Osteoblast (primary cell): ENCODE data around the gene OTOG. TPM values are rescaled to one million over a fixed set of nuclear protein-coding genes. Genes with fewer than 3 reads are reported as not detected.

ENCODE experiments used
- DNase-seq: peaks from one replicate; pipeline ENCODE4 v3.0.0; 2011; ENCODE audit warnings: low spot score, mixed read lengths; ENCODE audit not compliant: insufficient read length; ENCODE audit errors: missing footprints
- H2AFZ ChIP-seq: 2 replicates; pipeline ENCODE4 v1.6.0; 2011; ENCODE audit warnings: mild to moderate bottlenecking, low read length
- H3K27ac ChIP-seq: 2 replicates; pipeline ENCODE4 v1.5.1; 2011; ENCODE audit warnings: mild to moderate bottlenecking, low read depth, low read length, moderate library complexity
- H3K27me3 ChIP-seq: 2 replicates; pipeline ENCODE4 v1.6.0; 2012; ENCODE audit warnings: mild to moderate bottlenecking, control low read depth, inconsistent platforms, low read length, moderate library complexity; ENCODE audit not compliant: insufficient read depth
- H3K36me3 ChIP-seq: 2 replicates; pipeline ENCODE4 v1.5.1; 2011; ENCODE audit warnings: mild to moderate bottlenecking, low read length, control low read depth, moderate library complexity; ENCODE audit not compliant: insufficient read depth
- H3K4me1 ChIP-seq: 2 replicates; pipeline ENCODE4 v1.5.1; 2011; ENCODE audit warnings: mild to moderate bottlenecking, low read length, control low read depth, moderate library complexity; ENCODE audit not compliant: insufficient read depth
- H3K4me2 ChIP-seq: 2 replicates; pipeline ENCODE4 v1.6.0; 2011; ENCODE audit warnings: mild to moderate bottlenecking, low read length; ENCODE audit not compliant: insufficient read depth
- H3K4me3 ChIP-seq: fragments of 200-600 bp; sonication (generic); 3 replicates; pipeline ENCODE4 v1.5.1; 2012; ENCODE audit warnings: mild to moderate bottlenecking, low read length, inconsistent platforms; ENCODE audit not compliant: insufficient read depth
- H3K79me2 ChIP-seq: 2 replicates; pipeline ENCODE4 v1.6.0; 2012; ENCODE audit warnings: mild to moderate bottlenecking, low read length, control low read depth, inconsistent platforms; ENCODE audit not compliant: insufficient read depth
- H3K9me3 ChIP-seq: 2 replicates; pipeline ENCODE4 v1.5.1; 2011; ENCODE audit warnings: low read depth, low read length, control low read depth
- H4K20me1 ChIP-seq: 2 replicates; pipeline ENCODE4 v1.6.0; 2012; ENCODE audit warnings: mild to moderate bottlenecking, low read length, control low read depth; ENCODE audit not compliant: insufficient read depth
- CTCF ChIP-seq: IDR thresholded peaks from 2 replicates; pipeline ENCODE4 v1.5.1; 2011; ENCODE audit warnings: mild to moderate bottlenecking, low read depth, low read length, moderate library complexity; ENCODE audit errors: extremely low read depth
- total RNA-seq: library from RNA; depleted of rRNA; stranded (reverse); fragments of >200 nt; gene quantifications from 2 replicates; pipeline ENCODE4 v1.2.3, GENCODE V29; 2012

The OTOG gene
- total RNA-seq, 1 donor: not detected

DNA sequence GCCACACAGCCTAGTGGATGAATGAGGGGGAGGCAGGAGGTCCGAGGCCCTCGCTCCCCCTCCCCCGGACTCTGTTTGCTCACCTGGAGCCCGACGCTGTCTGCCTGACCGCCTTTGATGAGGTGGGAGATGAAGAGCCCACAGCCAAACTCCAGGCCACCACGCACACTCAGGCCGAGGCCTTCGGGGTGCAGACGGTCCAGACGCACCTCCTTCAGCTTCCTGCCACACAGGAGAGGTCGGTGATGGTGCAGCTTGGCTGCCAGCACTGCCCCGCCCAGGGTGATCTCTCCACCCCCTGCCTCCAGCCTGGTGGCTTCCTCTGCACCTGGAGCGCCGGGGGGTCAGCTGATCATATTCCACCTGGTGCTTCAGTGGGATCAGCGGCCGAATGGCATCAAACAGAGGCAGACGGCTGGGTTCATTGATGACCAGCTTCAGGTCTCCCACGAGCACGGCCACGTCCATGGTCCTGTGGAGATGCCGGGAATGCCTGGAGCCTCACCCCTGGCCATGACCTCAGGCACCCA, 15.9 kb upstream of the OTOG start:
- Histone ChIP-seq H3K36me3 (no peaks in the 10 kb centered on the region), H3K9me3 (no peaks in the 10 kb centered on the region), H3K27me3 (peaks cover 47% of the 10 kb centered on the region), H3K4me1 (no peaks in the 10 kb centered on the region), H4K20me1 (no peaks in the 10 kb centered on the region), H3K27ac (no peak overlapping the region), H3K4me2 (no peak overlapping the region), H3K4me3 (no peak overlapping the region), H3K79me2 (no peaks in the 10 kb centered on the region), H2AFZ (no peak overlapping the region)
- DNase-seq: peak; percentile 68
- TF ChIP-seq CTCF: no peak

- H3K4me2 ChIP-seq: no peak overlapping the region
- no peaks in the 10 kb centered on the region for H3K36me3 ChIP-seq
- peak; percentile 97 for DNase-seq
- no peak overlapping the region for H2AFZ ChIP-seq
- no peaks in the 10 kb centered on the region for H3K4me1 ChIP-seq
- no peak for TF ChIP-seq CTCF
- no peaks in the 10 kb centered on the region for H3K79me2 ChIP-seq
- H3K27me3 ChIP-seq: peaks cover 50% of the 10 kb centered on the region
- no peak overlapping the region for H3K4me3 ChIP-seq
- no peaks in the 10 kb centered on the region for H4K20me1 ChIP-seq
- no peaks in the 10 kb centered on the region for H3K9me3 ChIP-seq
- no peak overlapping the region for H3K27ac ChIP-seq
Measured at GRCh38 chr11:17531636-17532113, 15.4 kb upstream of the OTOG start.

GRCh38 chr11:17532784-17533183, 14.3 kb upstream of the OTOG start:
- Histone ChIP-seq H3K9me3 (no peaks in the 10 kb centered on the region), H4K20me1 (no peaks in the 10 kb centered on the region), H3K4me3 (no peak overlapping the region), H3K27me3 (peaks cover 56% of the 10 kb centered on the region), H2AFZ (no peak overlapping the region), H3K36me3 (no peaks in the 10 kb centered on the region), H3K4me2 (no peak overlapping the region), H3K4me1 (no peaks in the 10 kb centered on the region), H3K27ac (no peak overlapping the region), H3K79me2 (no peaks in the 10 kb centered on the region)
- DNase-seq: peak; percentile 47
- no peak for TF ChIP-seq CTCF

- Histone ChIP-seq H3K4me2 (no peak overlapping the region), H3K36me3 (no peaks in the 10 kb centered on the region), H4K20me1 (no peaks in the 10 kb centered on the region), H3K9me3 (no peaks in the 10 kb centered on the region), H3K79me2 (no peaks in the 10 kb centered on the region), H2AFZ (no peak overlapping the region), H3K4me1 (no peaks in the 10 kb centered on the region), H3K27ac (no peak overlapping the region), H3K27me3 (peaks cover 59% of the 10 kb centered on the region), H3K4me3 (no peak overlapping the region)
- no peak for TF ChIP-seq CTCF
- no peak for DNase-seq
Measured at GRCh38 chr11:17533341-17533740, 13.7 kb upstream of the OTOG start.
